HepG2 (cell line): ENCODE measurements around the gene SPIRE1.

ENCODE experiments used
- ERF ChIP-seq: IDR thresholded peaks from 2 replicates; pipeline ENCODE4 v1.6.1; 2018; ENCODE audit warnings: missing biosample characterization, missing genetic modification reagents
- FOSL1 ChIP-seq: sonication (generic); formaldehyde crosslinking; IDR thresholded peaks from 2 replicates; pipeline ENCODE4 v1.9.0; 2021; ENCODE audit warnings: missing genetic modification reagents, borderline replicate concordance
- FOXK2 ChIP-seq: fragments of 450-650 bp; IDR thresholded peaks from 2 replicates; pipeline ENCODE4 v1.6.1; 2016
- MIER2 ChIP-seq: IDR thresholded peaks from 2 replicates; pipeline ENCODE4 v1.6.1; 2016; ENCODE audit warnings: missing biosample characterization, missing genetic modification reagents
- MYNN ChIP-seq: sonication (generic); formaldehyde crosslinking; IDR thresholded peaks from 2 replicates; pipeline ENCODE4 v1.4.0; 2020; ENCODE audit warnings: mild to moderate bottlenecking, low read depth, missing genetic modification reagents
- REST ChIP-seq, 2 experiments: IDR thresholded peaks; 2 replicates each; pipeline ENCODE4 v1.6.1; 2011 to 2012; ENCODE audit warnings: low read length in 2 of 2, borderline replicate concordance in 1 of 2, low read depth in 1 of 2, mild to moderate bottlenecking in 1 of 2, moderate library complexity in 1 of 2
- SMC3 ChIP-seq: IDR thresholded peaks from 2 replicates; pipeline ENCODE4 v1.6.1; 2011; ENCODE audit warnings: low read length, improper control_type of control experiment
- TF ChIP-seq, protein P1 (sequence below): sonication (generic); formaldehyde crosslinking; IDR thresholded peaks from 2 replicates; pipeline ENCODE4 v1.4.0; 2020; ENCODE audit warnings: mild to moderate bottlenecking, missing genetic modification reagents

- TF ChIP-seq, protein P1, sequence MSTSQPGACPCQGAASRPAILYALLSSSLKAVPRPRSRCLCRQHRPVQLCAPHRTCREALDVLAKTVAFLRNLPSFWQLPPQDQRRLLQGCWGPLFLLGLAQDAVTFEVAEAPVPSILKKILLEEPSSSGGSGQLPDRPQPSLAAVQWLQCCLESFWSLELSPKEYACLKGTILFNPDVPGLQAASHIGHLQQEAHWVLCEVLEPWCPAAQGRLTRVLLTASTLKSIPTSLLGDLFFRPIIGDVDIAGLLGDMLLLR = no peak
- no peak for TF ChIP-seq FOXK2
- TF ChIP-seq MYNN (CRISPR knock-in tag) = no peak
- TF ChIP-seq REST (IDR thresholded peaks at IDR 0.05; ENCODE audit: borderline replicate concordance in 1 of 2, low read depth in 1 of 2, low read length in 2 of 2) = no peak
- no peak for TF ChIP-seq SMC3
- no peak for TF ChIP-seq MIER2 (CRISPR knock-in tag)
- TF ChIP-seq FOSL1 (CRISPR knock-in tag) = no peak
- no peak for TF ChIP-seq ERF (CRISPR knock-in tag)
Measured at GRCh38 chr18:12461326-12461725, 196.6 kb downstream of the SPIRE1 start.
